C4-2B (cell line): ENCODE measurements around the gene SORCS1.

Experiments
- H3K27ac ChIP-seq: fragments of 450-650 bp; 2 replicates; pipeline ENCODE4 v1.5.1; 2017
- CTCF ChIP-seq: fragments of 450-650 bp; conservative IDR thresholded peaks from 2 replicates; pipeline ENCODE4 v1.5.1; 2017; ENCODE audit warnings: mild to moderate bottlenecking
- ZFX ChIP-seq: fragments of 450-650 bp; IDR thresholded peaks from 2 replicates; pipeline ENCODE4 v1.6.1; 2017

Gene SORCS1

DNA sequence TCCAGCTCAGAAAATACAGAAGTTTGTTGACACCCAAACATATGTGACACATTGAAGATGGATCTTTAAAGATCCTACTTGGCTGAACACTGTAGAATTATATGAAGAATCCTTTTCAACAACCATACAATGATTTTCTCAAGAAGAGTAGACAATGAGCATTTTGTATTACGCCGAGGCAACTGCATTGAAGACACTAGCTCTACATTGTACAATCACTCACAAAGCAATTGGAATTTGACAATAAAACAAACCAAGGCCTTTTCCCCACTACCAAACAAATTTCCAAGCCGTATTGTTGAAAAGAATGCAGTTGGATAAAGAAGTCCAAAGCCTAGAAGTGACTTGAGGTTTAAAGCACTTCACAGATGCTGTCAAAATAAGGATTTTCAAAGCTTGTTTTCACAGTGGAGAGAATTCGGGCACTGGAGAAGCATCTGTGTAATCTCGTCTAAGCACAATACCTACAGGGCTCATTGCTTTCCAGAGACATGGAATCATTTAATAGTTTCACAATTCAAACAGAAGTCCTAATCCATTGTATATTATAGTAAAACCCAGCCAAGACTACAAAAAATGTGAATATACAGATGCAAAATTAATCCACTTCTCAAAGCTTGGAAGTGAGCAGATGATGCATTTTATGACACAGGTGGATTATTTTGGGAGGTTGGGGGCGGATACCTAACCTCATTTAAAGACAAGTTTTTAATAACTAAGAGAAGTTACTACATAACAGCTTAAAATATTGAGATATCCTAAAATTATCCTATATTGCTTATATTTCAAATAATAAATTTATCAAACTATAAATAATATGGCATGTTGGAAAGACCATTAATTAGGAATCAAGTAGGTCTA, 78.6 kb downstream of the SORCS1 start:
- H3K27ac ChIP-seq, result no peak overlapping the region
- TF ChIP-seq CTCF (no peak), ZFX (no peak)

DNA sequence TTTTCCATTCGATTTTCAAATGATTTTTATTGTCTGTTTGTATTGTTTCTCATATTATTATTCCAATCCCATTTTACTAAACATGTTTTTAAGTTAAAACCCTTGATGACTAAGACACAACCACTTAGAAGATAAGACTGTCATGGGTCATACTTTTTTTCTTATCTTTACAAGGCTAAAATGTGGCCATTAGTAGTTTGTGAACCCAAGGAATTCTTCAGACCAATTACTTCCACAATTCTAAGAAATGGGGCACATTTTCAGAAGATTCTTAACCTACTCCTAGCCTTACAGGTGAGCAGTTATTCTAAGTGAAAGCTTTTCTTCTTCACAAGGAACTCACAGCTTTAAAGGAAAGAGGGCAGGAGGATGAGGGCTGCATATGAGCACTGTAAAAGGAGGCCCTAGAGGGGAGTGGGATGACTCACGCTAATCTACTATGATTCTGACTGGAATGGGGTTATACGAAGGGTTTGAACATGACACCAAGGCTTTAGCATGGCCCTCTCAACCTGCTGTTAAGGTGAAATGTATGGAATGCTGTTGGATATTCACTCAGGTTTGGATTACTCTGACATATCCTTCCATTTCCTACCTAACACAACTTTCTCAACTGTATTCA, 81.0 kb downstream of the SORCS1 start:
- TF ChIP-seq ZFX, result no peak
- no peak for TF ChIP-seq CTCF
- H3K27ac ChIP-seq, result no peak overlapping the region

GRCh38 chr10:107081644-107082043, 82.9 kb downstream of the SORCS1 start:
- no peak for TF ChIP-seq CTCF
- TF ChIP-seq ZFX, result no peak

GRCh38 chr10:107075117-107075516, 89.4 kb downstream of the SORCS1 start:
- no peak for TF ChIP-seq CTCF
- TF ChIP-seq ZFX, result no peak
- H3K27ac ChIP-seq, result no peak overlapping the region

More at GRCh38 chr10:107081644-107082043, 82.9 kb downstream of the SORCS1 start:
- H3K27ac ChIP-seq, result no peak overlapping the region

DNA sequence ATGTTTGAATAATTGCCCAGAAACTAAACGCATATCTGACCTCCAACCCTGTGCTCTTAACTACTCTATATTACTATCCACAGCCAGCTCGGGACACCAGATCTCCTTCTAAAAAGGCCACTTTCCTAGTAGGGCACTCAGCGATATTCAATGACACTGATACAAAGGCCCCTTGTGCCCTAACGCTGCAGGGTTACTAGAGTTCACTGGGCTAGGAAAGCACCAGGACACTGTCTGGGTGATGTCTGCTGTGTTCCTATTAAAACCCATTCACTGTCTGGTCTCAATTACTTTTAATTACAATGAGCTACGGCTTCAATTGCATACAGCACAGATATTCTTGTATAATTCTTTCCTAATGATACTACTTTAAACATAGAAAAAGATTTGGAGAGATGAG, 91.7 kb downstream of the SORCS1 start:
- no peak overlapping the region for H3K27ac ChIP-seq
- TF ChIP-seq CTCF (no peak), ZFX (no peak)

DNA sequence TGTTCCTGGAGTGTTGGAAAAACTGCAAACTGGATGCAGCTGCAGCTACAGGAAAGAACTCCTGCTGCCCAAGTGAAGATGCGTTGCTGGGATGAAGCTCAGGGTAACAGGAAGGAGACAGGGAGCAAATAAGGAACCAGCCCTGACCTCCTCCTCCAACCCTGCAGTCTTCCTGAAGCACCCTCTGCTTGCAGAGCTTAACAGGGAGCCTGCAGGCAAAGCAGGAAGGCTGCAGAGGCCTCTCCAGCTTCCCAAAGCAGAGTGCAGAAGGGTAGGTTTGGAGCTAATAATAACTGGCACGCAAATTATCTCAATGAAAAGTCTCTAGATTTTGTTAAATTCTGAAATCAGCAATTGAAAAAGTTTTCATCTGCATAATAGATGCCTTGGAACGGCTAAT, 92.5 kb downstream of the SORCS1 start:
- H3K27ac ChIP-seq, result no peak overlapping the region
- TF ChIP-seq CTCF, result no peak
- no peak for TF ChIP-seq ZFX

DNA sequence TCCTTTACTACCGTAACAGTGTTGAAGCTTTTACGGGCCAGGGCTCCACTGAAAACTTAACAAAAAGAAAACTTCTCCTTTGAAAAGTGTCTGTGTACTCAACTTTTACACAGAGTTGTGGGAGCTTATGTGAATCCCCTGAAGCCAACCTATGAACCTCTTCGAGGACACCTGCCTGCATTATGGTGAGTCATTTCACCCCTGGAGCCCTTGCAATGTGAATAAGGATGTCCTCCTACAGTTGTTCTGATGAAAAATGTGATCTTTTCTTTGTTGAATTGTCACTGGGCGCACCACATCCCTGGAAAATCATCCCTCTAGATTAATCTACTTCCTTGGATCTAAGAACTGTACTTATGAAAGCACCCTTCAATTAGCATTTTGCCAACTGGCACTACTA, 93.2 kb downstream of the SORCS1 start:
- TF ChIP-seq CTCF, result no peak
- TF ChIP-seq ZFX, result no peak
- H3K27ac ChIP-seq, result no peak overlapping the region
